ENCODE measurements around the gene TEAD3. TPM values are rescaled to one million over a fixed set of nuclear protein-coding genes. Genes with fewer than 3 reads are reported as not detected.

TEAD3 gene
- total and polyA plus RNA-seq, 2 of the 4 experiments (the other 2 are of a cell fraction) = 5.2 to 28.0 TPM

- ChIA-PET CTCF (no interaction called here), POLR2A (ENCODE audit: unreplicated experiment) (no interaction called here)
- dilution Hi-C loops (cut with HindIII; ENCODE audit: low sequenced_read_pairs, unreplicated experiment) (no loop called here), intact Hi-C loops (cut with micrococcal nuclease) (no loop called here), in situ Hi-C loops (cut with MboI; ENCODE audit: low sequenced_read_pairs) (no loop called here)
- no peak overlapping the region for H3K4me3 ChIP-seq (ENCODE audit: insufficient read depth, low read depth, low read length)
- no peak overlapping the region for H3K4me2 ChIP-seq (ENCODE audit: low read depth, low read length)
- H4K5ac ChIP-seq (ENCODE audit: low read depth, low read length) = no peak overlapping the region
- no peak overlapping the region for H4K8ac ChIP-seq (ENCODE audit: low read depth in 2 of 2, low read length in 2 of 2)
- no peaks in the 10 kb centered on the region for H3K27me3 ChIP-seq (ENCODE audit: control insufficient read depth, insufficient read depth, low read length)
- H2AK5ac ChIP-seq (ENCODE audit: low read depth, low read length) = no peak overlapping the region
- BruUV-seq (replicated peaks) = no TSS peak
- H3K9me1 ChIP-seq (ENCODE audit: insufficient read depth, low read length) = 0 out of 2 replicates have a peak, but pooled peaks cover 6% of the 10 kb centered on the region
- no peak overlapping the region for H2BK20ac ChIP-seq (ENCODE audit: low read depth, low read length)
- peaks cover 2% of the 10 kb centered on the region for H3K4me1 ChIP-seq (ENCODE audit: control insufficient read depth, insufficient read depth, low read length)
- H3K79me1 ChIP-seq (ENCODE audit: low read depth in 1 of 2, low read length in 2 of 2) = peaks cover 3 to 42% of the 10 kb centered on the region in 2 experiments
- H3K4ac ChIP-seq (ENCODE audit: low read depth, low read length) = no peak overlapping the region
- no peak overlapping the region for H2BK120ac ChIP-seq (ENCODE audit: low read depth, low read length)
- peak overlapping the region; percentile 42 for H2AK9ac ChIP-seq (replicated peaks; ENCODE audit: low read depth, low read length, poor library complexity)
- no peak overlapping the region for H2BK5ac ChIP-seq (ENCODE audit: low read depth, low read length, poor library complexity, severe bottlenecking)
- ATAC-seq (ENCODE audit: low read depth) (no peak), DNase-seq (no peak)
- H3K56ac ChIP-seq (ENCODE audit: extremely low read depth, insufficient read depth, low read length) = no peak overlapping the region
- no peak overlapping the region for H2BK15ac ChIP-seq (ENCODE audit: low read depth, low read length)
- no peak overlapping the region for H3K14ac ChIP-seq (replicated peaks; ENCODE audit: low read depth, low read length)
- peaks cover 63% of the 10 kb centered on the region for H3K36me3 ChIP-seq (ENCODE audit: control insufficient read depth, insufficient read depth, low read length)
- no peak overlapping the region for H3K9ac ChIP-seq (ENCODE audit: low read depth, low read length)
- H3K27ac ChIP-seq (ENCODE audit: insufficient read depth, low read length) = no peak overlapping the region
- no peak for TF ChIP-seq BHLHE40 (IDR thresholded peaks at IDR 0.05; ENCODE audit: low read depth, low read length)
- no peak for TF ChIP-seq RFX5 (IDR thresholded peaks at IDR 0.05; ENCODE audit: low read depth, low read length)
- no peak for TF ChIP-seq MAFK (IDR thresholded peaks at IDR 0.05; ENCODE audit: low read depth, low read length)
- no peak for TF ChIP-seq MAZ (IDR thresholded peaks at IDR 0.05; ENCODE audit: borderline replicate concordance, low read depth, low read length)
- no peak for TF ChIP-seq POLR2A (IDR thresholded peaks at IDR 0.05; ENCODE audit: low read depth, low read length)
- TF ChIP-seq MXI1 (IDR thresholded peaks at IDR 0.05; ENCODE audit: borderline replicate concordance, low read depth, low read length) = no peak
- TF ChIP-seq NFE2L2 (IDR thresholded peaks at IDR 0.05; ENCODE audit: low read depth, low read length) = no peak
- TF ChIP-seq ELK1 (IDR thresholded peaks at IDR 0.05; ENCODE audit: borderline replicate concordance, low read depth, low read length) = no peak
- TF ChIP-seq CEBPB (IDR thresholded peaks at IDR 0.05; ENCODE audit: low read depth, low read length) = no peak
- no peak for TF ChIP-seq RCOR1 (IDR thresholded peaks at IDR 0.05; ENCODE audit: insufficient replicate concordance, low read length)
- no peak for TF ChIP-seq USF2 (IDR thresholded peaks at IDR 0.05; ENCODE audit: low read depth, low read length)
- TF ChIP-seq SMC3 (IDR thresholded peaks at IDR 0.05; ENCODE audit: low read depth, low read length) = no peak
- TF ChIP-seq, protein P1, sequence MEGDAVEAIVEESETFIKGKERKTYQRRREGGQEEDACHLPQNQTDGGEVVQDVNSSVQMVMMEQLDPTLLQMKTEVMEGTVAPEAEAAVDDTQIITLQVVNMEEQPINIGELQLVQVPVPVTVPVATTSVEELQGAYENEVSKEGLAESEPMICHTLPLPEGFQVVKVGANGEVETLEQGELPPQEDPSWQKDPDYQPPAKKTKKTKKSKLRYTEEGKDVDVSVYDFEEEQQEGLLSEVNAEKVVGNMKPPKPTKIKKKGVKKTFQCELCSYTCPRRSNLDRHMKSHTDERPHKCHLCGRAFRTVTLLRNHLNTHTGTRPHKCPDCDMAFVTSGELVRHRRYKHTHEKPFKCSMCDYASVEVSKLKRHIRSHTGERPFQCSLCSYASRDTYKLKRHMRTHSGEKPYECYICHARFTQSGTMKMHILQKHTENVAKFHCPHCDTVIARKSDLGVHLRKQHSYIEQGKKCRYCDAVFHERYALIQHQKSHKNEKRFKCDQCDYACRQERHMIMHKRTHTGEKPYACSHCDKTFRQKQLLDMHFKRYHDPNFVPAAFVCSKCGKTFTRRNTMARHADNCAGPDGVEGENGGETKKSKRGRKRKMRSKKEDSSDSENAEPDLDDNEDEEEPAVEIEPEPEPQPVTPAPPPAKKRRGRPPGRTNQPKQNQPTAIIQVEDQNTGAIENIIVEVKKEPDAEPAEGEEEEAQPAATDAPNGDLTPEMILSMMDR (conservative IDR thresholded peaks at IDR 0.05; ENCODE audit: low read depth, low read length) = no peak
- no peak for TF ChIP-seq RAD21 (IDR thresholded peaks at IDR 0.05; ENCODE audit: low read length)
- no peak for TF ChIP-seq FOS (IDR thresholded peaks at IDR 0.05; ENCODE audit: low read depth, low read length)
- no peak for TF ChIP-seq CHD1 (IDR thresholded peaks at IDR 0.05; ENCODE audit: low read depth, low read length)
- peaks cover 50% of the 10 kb centered on the region for H4K20me1 ChIP-seq (ENCODE audit: insufficient read depth, low read length)
- no peak overlapping the region for H3K23ac ChIP-seq (ENCODE audit: low read depth, low read length)
- no peak overlapping the region for H4K91ac ChIP-seq (ENCODE audit: insufficient read depth, low read depth, low read length)
- WGBS, 2 experiments (ENCODE audit: extremely low coverage in 2 of 2, insufficient read length in 1 of 2) = no CpG with 5 or more reads among the region's 4 CpGs
- H2AFZ ChIP-seq (replicated peaks; ENCODE audit: low read length, poor library complexity) = no peak overlapping the region
- no peaks in the 10 kb centered on the region for H3K9me3 ChIP-seq (ENCODE audit: control insufficient read depth, insufficient read depth, low read length)
- no peak overlapping the region for H3K18ac ChIP-seq (ENCODE audit: low read depth, low read length)
Observed at GRCh38 chr6:35475573-35475972, 21.3 kb downstream of the TEAD3 start.
